Measurements from ENCODE around the gene TCF25.

TCF25 gene

GRCh38 chr16:89908236-89908635, 34.8 kb downstream of the TCF25 start:
- TF ChIP-seq CTCF (IDR thresholded peaks at IDR 0.05; ENCODE audit: insufficient read depth, low read depth, low read length, missing control alignments), result no peak
- no peak for DNase-seq (ENCODE audit: low read depth)
- H3K4me3 ChIP-seq (ENCODE audit: low read depth, low read length), result no peak overlapping the region

GRCh38 chr16:89909777-89910716, 36.7 kb downstream of the TCF25 start:
- DNase-seq (ENCODE audit: low read depth), result peak; percentile 74
- H3K4me3 ChIP-seq (ENCODE audit: low read depth, low read length), result no peak overlapping the region
- TF ChIP-seq CTCF (IDR thresholded peaks at IDR 0.05; ENCODE audit: insufficient read depth, low read depth, low read length, missing control alignments), result peak; percentile 89

GRCh38 chr16:89910717-89911354, 37.4 kb downstream of the TCF25 start:
- no peak for DNase-seq (ENCODE audit: low read depth)
- no peak for TF ChIP-seq CTCF (IDR thresholded peaks at IDR 0.05; ENCODE audit: insufficient read depth, low read depth, low read length, missing control alignments)
- no peak overlapping the region for H3K4me3 ChIP-seq (ENCODE audit: low read depth, low read length)

- TF ChIP-seq CTCF (IDR thresholded peaks at IDR 0.05; ENCODE audit: insufficient read depth, low read depth, low read length, missing control alignments), result no peak
- DNase-seq (ENCODE audit: low read depth), result no peak
- no peak overlapping the region for H3K4me3 ChIP-seq (ENCODE audit: low read depth, low read length)
Measured at GRCh38 chr16:89911375-89911774, 38.0 kb downstream of the TCF25 start.

- H3K4me3 ChIP-seq (ENCODE audit: low read depth, low read length), result no peak overlapping the region
- TF ChIP-seq CTCF (IDR thresholded peaks at IDR 0.05; ENCODE audit: insufficient read depth, low read depth, low read length, missing control alignments), result no peak
- no peak for DNase-seq (ENCODE audit: low read depth)
Measured at GRCh38 chr16:89912143-89912542, 38.8 kb downstream of the TCF25 start.

- H3K4me3 ChIP-seq (ENCODE audit: low read depth, low read length), result no peak overlapping the region
- TF ChIP-seq CTCF (IDR thresholded peaks at IDR 0.05; ENCODE audit: insufficient read depth, low read depth, low read length, missing control alignments), result no peak
- DNase-seq (ENCODE audit: low read depth), result no peak
Measured at GRCh38 chr16:89912627-89913026, 39.2 kb downstream of the TCF25 start.
